Left ventricle myocardium inferior (tissue), 1 donor: ENCODE results near the gene ZFYVE27. TPM values are rescaled to one million over a fixed set of nuclear protein-coding genes. Genes with fewer than 3 reads are reported as not detected.

ENCODE experiments used
- DNase-seq: peaks from one replicate; pipeline ENCODE4 v3.0.0-alpha.2; 2020
- H3K27ac ChIP-seq: fragments of 200-600 bp; replicated peaks from 2 replicates; pipeline ENCODE4 v1.8.0; 2021
- H3K27me3 ChIP-seq: fragments of 200-600 bp; 2 replicates; pipeline ENCODE4 v1.8.0; 2021; ENCODE audit warnings: low read depth
- H3K36me3 ChIP-seq: fragments of 200-600 bp; 2 replicates; pipeline ENCODE4 v1.8.0; 2021
- H3K4me1 ChIP-seq: fragments of 200-600 bp; 2 replicates; pipeline ENCODE4 v1.8.0; 2021
- H3K4me3 ChIP-seq: fragments of 200-600 bp; 2 replicates; pipeline ENCODE4 v1.8.0; 2021; ENCODE audit warnings: mild to moderate bottlenecking, moderate library complexity
- H3K9me3 ChIP-seq: fragments of 200-600 bp; replicated peaks from 2 replicates; pipeline ENCODE4 v1.8.0; 2021
- CTCF ChIP-seq: fragments of 200-600 bp; IDR thresholded peaks from 2 replicates; pipeline ENCODE4 v1.8.0; 2021; ENCODE audit warnings: antibody characterized with exemption, mild to moderate bottlenecking, borderline replicate concordance
- intact Hi-C: fragments of 100-400 bp; cut with micrococcal nuclease; formaldehyde crosslinking; loops from one replicate; pipeline ENCODE4 v1.11.0; 2022
- total RNA-seq: library from RNA; stranded (reverse); fragmentation: NEBNext Ultra II Directional; extraction: Animal tissue kit (Norgen Biotek cat#: 25700); gene quantifications from one replicate; pipeline ENCODE4 v1.2.1, GENCODE V29; 2021
- donor health status: DM: no; HTN: yes; CAD: no; lungs with severe emphysema.

Gene ZFYVE27
- total RNA-seq, 1 donor from 2014 or later, result 13.2 TPM

DNA sequence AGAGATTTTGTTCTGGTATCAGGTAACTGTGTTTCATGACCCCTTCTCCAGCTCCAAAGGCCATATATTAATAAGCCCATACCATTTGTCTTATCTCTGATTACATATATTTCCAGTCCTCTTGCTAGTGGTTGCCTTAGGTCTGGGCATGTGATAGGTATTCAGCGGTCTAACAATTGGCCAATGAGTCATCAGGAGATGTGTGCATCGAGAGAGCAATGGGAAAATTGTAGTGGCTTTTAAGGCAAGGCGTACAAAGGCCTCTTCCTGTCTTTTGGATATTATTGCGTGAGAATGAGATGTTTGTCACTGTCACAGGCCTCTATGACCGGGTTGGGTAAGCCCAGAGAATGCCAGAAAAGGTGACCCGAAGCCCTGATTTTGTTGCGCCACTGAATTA, 73.5 kb downstream of the ZFYVE27 start:
- Histone ChIP-seq H3K9me3 (no peaks in the 10 kb centered on the region), H3K4me3 (no peak overlapping the region), H3K36me3 (no peaks in the 10 kb centered on the region), H3K27me3 (peaks cover 31% of the 10 kb centered on the region), H3K4me1 (no peaks in the 10 kb centered on the region), H3K27ac (no peak overlapping the region)
- no peak for DNase-seq
- no peak for TF ChIP-seq CTCF
- intact Hi-C loops, result no loop called here

Other genes with a start within 250 kb of the ZFYVE27 start
- gene MMS19, start 238.7 kb upstream of the ZFYVE27 start, total RNA-seq, result 42.7 TPM
- 17.1 TPM for gene UBTD1, start 238.2 kb upstream of the ZFYVE27 start, total RNA-seq
- gene ANKRD2, start 164.3 kb upstream of the ZFYVE27 start, total RNA-seq, result 969 TPM
- gene HOGA1, start 152.7 kb upstream of the ZFYVE27 start, total RNA-seq, result 47.1 TPM
- gene C10orf62, start 147.4 kb upstream of the ZFYVE27 start, total RNA-seq, result 1.5 TPM
- gene MORN4, start 103.6 kb upstream of the ZFYVE27 start, total RNA-seq, result 13.9 TPM
- 12.4 TPM for gene PI4K2A, start 96.5 kb upstream of the ZFYVE27 start, total RNA-seq
- 6.7 TPM for gene AVPI1, start 49.9 kb upstream of the ZFYVE27 start, total RNA-seq
- 6.4 TPM for gene MARVELD1, start 23.4 kb upstream of the ZFYVE27 start, total RNA-seq
- gene SFRP5, start 34.9 kb downstream of the ZFYVE27 start, total RNA-seq, result 8.7 TPM
- 0.60 TPM for gene GOLGA7B, start 112.7 kb downstream of the ZFYVE27 start, total RNA-seq